ENCODE results near the gene ECT2L.

ECT2L gene

DNA sequence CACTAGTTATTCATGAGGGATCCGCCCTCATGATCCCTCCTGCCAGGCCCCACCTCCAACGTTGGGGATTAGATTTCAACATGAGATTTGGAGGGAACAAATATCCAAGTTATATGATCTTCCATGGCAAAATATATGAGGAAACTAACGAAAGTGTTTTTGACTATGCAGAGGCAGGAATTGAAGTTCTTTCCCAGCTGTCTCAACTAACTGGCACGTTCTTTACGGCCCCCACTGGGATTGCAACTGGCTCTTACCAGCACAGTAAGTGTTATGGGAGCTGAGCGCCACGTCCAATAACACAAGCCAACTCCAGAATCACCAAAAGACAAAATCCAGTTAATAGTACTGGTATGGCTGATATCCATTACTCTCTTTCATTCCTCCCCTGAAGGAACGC is 66.6 kb downstream of the ECT2L start:
- DNase-seq (ENCODE audit: low spot score) = no peak

GRCh38 chr6:138863321-138863720 is 67.4 kb downstream of the ECT2L start:
- no peak for DNase-seq (ENCODE audit: low spot score)

- no peak for DNase-seq (ENCODE audit: low spot score)
Measured at GRCh38 chr6:138864343-138864890, 68.5 kb downstream of the ECT2L start.

- DNase-seq (ENCODE audit: low spot score) = no peak
Measured at GRCh38 chr6:138865480-138866109, 69.7 kb downstream of the ECT2L start.

GRCh38 chr6:138868181-138868580 is 72.3 kb downstream of the ECT2L start:
- no peak for DNase-seq (ENCODE audit: low spot score)

GRCh38 chr6:138869398-138869797 is 73.5 kb downstream of the ECT2L start:
- no peak for DNase-seq (ENCODE audit: low spot score)

- DNase-seq (ENCODE audit: low spot score) = no peak
Measured at GRCh38 chr6:138873191-138873590, 77.3 kb downstream of the ECT2L start.

DNA sequence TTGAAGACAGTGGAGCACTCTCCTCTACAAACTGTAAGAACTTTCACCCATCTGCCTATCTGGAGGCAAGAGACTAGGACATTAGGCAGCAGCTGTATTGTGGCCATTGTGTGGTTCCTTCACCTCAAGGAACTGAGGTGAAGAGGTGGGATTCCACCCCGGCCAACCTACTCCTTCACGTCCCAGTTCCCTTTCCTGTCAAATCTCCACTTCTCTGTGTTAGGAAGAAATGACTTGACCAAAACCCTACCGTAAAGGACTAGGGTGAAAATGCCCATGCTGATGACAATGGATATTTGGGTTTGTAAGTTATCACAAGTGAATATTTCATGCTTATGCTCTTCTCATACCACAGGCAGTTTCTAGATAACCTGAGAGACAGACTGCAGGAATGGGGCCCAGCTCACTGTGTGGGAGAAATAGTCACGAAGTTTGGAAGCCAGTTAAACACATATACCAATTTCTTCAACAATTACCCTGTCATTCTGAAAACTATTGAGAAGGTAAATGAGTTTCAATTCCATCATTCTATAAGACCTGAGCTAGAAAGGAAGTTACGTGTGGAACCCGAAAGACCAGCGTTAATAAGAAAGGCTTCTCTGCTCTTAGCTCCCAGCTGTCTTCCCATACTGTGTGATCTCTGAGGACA is 86.6 kb downstream of the ECT2L start:
- DNase-seq (ENCODE audit: low spot score) = no peak

- DNase-seq (ENCODE audit: low spot score) = no peak
Measured at GRCh38 chr6:138885156-138885819, 89.4 kb downstream of the ECT2L start.

GRCh38 chr6:138891255-138891986 is 95.5 kb downstream of the ECT2L start:
- DNase-seq (ENCODE audit: low spot score) = peak; percentile 8

DNA sequence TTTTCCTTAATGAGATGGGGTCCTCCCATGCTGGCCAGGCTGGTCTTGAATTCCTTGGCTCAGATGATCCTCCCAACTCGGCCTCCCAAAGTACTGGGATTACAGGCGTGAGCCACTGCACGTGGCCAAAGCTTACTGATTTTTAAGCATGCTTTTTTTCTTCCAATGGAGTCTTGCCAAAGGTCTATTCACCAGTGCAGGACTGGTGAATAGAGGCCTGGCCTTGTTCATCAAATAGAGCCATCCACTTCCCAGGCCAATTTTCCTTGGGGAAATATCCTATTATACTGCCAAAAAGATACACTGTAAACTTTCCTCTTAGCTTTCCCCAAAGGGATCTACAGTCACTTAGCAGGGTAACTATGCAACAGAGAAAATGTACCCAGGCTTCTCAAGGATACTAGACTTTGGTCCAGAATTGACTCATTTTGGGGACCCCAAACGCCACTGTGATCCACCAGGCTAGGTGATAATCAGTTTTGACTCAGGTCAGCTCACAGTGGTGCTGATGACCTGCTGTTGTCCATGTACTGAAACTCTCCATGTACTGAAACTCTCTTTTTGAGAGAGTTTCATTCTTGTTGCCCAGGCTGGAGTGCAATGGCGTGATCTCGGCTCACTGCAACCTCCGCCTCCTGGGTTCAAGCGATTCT is 100.3 kb downstream of the ECT2L start:
- no peak for DNase-seq (ENCODE audit: low spot score)

GRCh38 chr6:138897031-138897430 is 101.1 kb downstream of the ECT2L start:
- no peak for DNase-seq (ENCODE audit: low spot score)

- DNase-seq (ENCODE audit: low spot score) = no peak
Measured at GRCh38 chr6:138907167-138907566, 111.3 kb downstream of the ECT2L start.

- DNase-seq (ENCODE audit: low spot score) = no peak
Measured at GRCh38 chr6:138909511-138909910, 113.6 kb downstream of the ECT2L start.

DNA sequence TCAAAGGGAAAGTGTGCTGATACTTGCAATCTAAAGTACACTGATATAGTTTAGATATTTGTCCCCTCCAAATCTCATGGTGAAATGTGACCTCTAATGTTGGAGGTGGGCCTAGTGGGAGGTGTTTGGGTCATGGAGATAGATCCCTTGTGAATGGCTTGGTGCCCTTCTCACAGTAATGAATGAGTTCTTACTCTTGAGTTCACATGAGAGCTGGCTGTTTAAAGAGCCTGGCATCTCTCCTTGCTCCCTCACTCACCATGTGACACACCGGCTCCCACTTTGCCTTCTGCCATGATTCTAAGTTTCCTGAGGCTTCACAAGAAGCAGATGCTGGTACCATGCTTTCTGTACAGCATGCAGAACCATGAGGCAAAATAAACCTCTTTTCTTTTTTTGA is 114.1 kb downstream of the ECT2L start:
- DNase-seq (ENCODE audit: low spot score) = no peak

DNA sequence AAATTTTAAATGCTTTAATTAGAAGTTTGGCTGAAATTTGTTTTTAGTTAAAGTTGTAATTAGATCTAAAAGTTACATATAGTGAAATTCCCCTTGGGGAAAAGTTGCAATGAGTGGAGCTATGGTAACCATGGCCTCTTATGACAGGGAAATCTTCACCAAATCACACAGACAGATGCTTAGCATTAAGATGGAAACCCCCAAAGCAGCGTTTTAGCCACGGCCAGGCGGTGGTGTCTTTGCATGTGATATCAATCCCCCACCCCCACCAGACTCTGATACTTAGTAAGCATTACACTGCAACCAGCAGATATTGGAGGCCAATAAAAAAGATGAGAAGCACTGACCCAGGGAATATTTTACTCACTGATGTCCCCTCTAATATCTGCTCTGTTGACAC is 116.4 kb downstream of the ECT2L start:
- DNase-seq (ENCODE audit: low spot score) = no peak

DNA sequence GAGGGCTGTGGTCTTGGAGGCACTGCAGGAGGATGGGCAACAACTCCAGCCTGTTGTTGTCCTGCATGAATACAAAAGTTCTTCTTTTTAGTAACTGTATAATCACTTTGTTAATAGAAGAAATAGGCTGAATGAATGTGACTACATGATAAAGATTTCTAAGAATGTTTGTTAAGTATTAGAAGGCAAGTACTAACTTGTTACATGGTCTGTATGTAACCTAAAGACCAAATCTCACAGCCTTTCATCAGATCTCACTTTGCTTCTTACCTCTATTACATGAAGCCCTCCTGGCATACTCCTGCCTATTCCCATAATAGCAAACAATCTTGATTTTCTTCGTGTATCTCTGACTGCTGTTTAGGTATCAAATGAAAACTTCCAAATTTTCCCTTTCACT is 118.8 kb downstream of the ECT2L start:
- no peak for DNase-seq (ENCODE audit: low spot score)

DNA sequence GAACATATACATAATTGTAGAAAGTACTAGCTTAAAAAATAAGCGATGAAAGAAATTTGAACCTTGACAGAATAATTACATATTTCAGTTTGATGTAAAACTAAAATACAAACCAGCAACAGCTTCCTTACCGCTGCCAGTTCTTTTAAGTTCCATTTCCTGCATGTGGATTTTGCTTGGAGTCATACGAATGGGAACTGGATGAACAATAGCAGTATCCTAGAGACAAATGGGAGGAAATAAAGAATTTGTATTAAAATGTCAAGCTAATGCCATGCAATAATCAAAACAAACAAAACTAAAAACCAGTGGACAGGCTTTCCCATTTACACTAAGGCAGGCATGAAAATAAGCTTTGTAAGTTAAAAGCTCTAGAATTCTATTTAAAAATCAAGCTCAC is 125.0 kb downstream of the ECT2L start:
- DNase-seq (ENCODE audit: low spot score) = no peak

- no peak for DNase-seq (ENCODE audit: low spot score)
Measured at GRCh38 chr6:138923561-138923960, 127.7 kb downstream of the ECT2L start.

GRCh38 chr6:138925806-138926205 is 129.9 kb downstream of the ECT2L start:
- no peak for DNase-seq (ENCODE audit: low spot score)

- no peak for DNase-seq (ENCODE audit: low spot score)
Measured at GRCh38 chr6:138926579-138926978, 130.7 kb downstream of the ECT2L start.

DNA sequence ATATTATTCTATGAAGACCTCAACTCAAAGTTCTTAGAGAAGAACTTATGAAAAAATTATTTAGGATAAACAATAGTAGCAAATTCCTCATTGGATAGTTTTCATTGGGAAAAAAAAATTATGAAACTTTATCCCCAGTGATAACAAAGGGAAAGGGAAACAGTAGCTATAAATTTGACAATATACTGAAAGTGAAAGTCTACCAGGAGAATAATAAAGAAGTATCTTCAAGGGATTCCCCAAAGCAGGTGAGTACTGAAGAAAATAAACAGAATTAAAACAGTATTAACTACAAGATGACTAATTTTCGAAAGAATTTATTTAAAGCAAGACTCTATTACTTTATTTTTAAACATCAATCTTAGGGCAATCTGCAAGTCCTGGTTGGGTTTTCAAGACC is 135.8 kb downstream of the ECT2L start:
- no peak for DNase-seq (ENCODE audit: low spot score)

All from RKO (cell line).